ENCODE data around the gene RLN3. TPM values are rescaled to one million over a fixed set of nuclear protein-coding genes. Genes with fewer than 3 reads are reported as not detected.

RLN3 gene
- polyA plus RNA-seq, 1 of the 3 experiments (the other 2 are of a cell fraction): not detected

- CTCF ChIA-PET: interaction anchor here (1.1 kb wide), 1 partner anchor 9 kb away, joined by 3 read pairs; no protein-coding TSS in a partner anchor
Measured at GRCh38 chr19:14066134-14066533, 38.2 kb downstream of the RLN3 start.

GRCh38 chr19:14070268-14071050 is 42.5 kb downstream of the RLN3 start:
- H4K20me1 ChIP-seq (ENCODE audit: insufficient read depth): no peaks in the 10 kb centered on the region
- H3K4me1 ChIP-seq (ENCODE audit: control insufficient read depth in 1 of 2, insufficient read depth in 2 of 2, low read depth in 1 of 2, low read length in 1 of 2): peaks cover 0 to 14% of the 10 kb centered on the region in 2 experiments; a peak in 1 of 4 replicates
- no peaks in the 10 kb centered on the region for H3K79me2 ChIP-seq (ENCODE audit: insufficient read depth)
- H3K4me2 ChIP-seq: no peak overlapping the region
- no peaks in the 10 kb centered on the region for H3F3A ChIP-seq (replicated peaks; ENCODE audit: insufficient read depth)
- H3K4me3 ChIP-seq (ENCODE audit: low read depth in 2 of 2, low read length in 1 of 2): no peak overlapping the region
- no peaks in the 10 kb centered on the region for H3K9me2 ChIP-seq
- H3K27me3 ChIP-seq (ENCODE audit: insufficient read depth): no peaks in the 10 kb centered on the region
- ChIA-PET CTCF (interaction anchor here (0.6 to 6.7 kb wide), 16 partner anchors 11 to 410 kb away, joined by 3 to 146 read pairs (median 6); partner anchors contain the start of genes ASF1B, C19orf67, IL27RA and NANOS3), POLR2A (interaction anchor here (1.0 kb wide), 1 partner anchor 64 kb away, joined by 3 read pairs; the partner anchor contains the start of gene RFX1)
- WGBS (ENCODE audit: low lambda C conversion rate): 95% methylated on average over 32 of the region's 43 CpGs
- no peak overlapping the region for H2AFZ ChIP-seq (ENCODE audit: low read depth)
- TF ChIP-seq TCF12 (IDR thresholded peaks at IDR 0.05) (no peak), GABPA (IDR thresholded peaks at IDR 0.05; ENCODE audit: low read depth) (no peak), RCOR1 (IDR thresholded peaks at IDR 0.05; ENCODE audit: low read length) (no peak), MXI1 (IDR thresholded peaks at IDR 0.05; ENCODE audit: low read depth, low read length) (no peak), REST (IDR thresholded peaks at IDR 0.05; ENCODE audit: low read depth, low read length) (no peak), USF2 (IDR thresholded peaks at IDR 0.05; ENCODE audit: borderline replicate concordance, low read depth, low read length) (no peak), JUND (IDR thresholded peaks at IDR 0.05) (no peak), POLR2AphosphoS5 (IDR thresholded peaks at IDR 0.05; ENCODE audit: low read depth, low read length) (no peak), NRF1 (IDR thresholded peaks at IDR 0.05; ENCODE audit: low read depth, low read length) (no peak), TEAD4 (IDR thresholded peaks at IDR 0.05; ENCODE audit: borderline replicate concordance, insufficient read depth) (no peak), CHD2 (IDR thresholded peaks at IDR 0.05; ENCODE audit: low read length, partially characterized antibody) (no peak), NFIC (IDR thresholded peaks at IDR 0.05; ENCODE audit: borderline replicate concordance) (no peak), RFX5 (IDR thresholded peaks at IDR 0.05; ENCODE audit: low read length) (no peak), MEF2A (IDR thresholded peaks at IDR 0.05; ENCODE audit: borderline replicate concordance, low read depth) (no peak), EP300 (IDR thresholded peaks at IDR 0.05; ENCODE audit: borderline replicate concordance in 1 of 2, low read depth in 1 of 2, low read length in 1 of 2) (no peak), FOXM1 (IDR thresholded peaks at IDR 0.05; ENCODE audit: low read depth) (no peak)
- no peak overlapping the region for H3K9ac ChIP-seq
- no peak overlapping the region for H3K27ac ChIP-seq (ENCODE audit: low read depth in 2 of 2, low read length in 1 of 2)
- no peaks in the 10 kb centered on the region for H3K9me3 ChIP-seq
- H3K36me3 ChIP-seq (replicated peaks in 1 of 2; ENCODE audit: control insufficient read depth in 1 of 2, insufficient read depth in 2 of 2, low read length in 1 of 2): no peaks in the 10 kb centered on the region
- no peak for DNase-seq

More at GRCh38 chr19:14066134-14066533, 38.2 kb downstream of the RLN3 start:
- no peak overlapping the region for H3K4me3 ChIP-seq (ENCODE audit: low read depth in 2 of 2, low read length in 1 of 2)
- H3K4me2 ChIP-seq: no peak overlapping the region
- POLR2A ChIA-PET: interaction anchor here (0.7 kb wide), 1 partner anchor 102 kb away, joined by 4 read pairs; no protein-coding TSS in a partner anchor
- no peaks in the 10 kb centered on the region for H3F3A ChIP-seq (replicated peaks; ENCODE audit: insufficient read depth)
- DNase-seq: no peak
- no peak overlapping the region for H3K9ac ChIP-seq
- H4K20me1 ChIP-seq (ENCODE audit: insufficient read depth): no peaks in the 10 kb centered on the region
- 17% methylated on average over 2 of the region's 2 CpGs for WGBS (ENCODE audit: low lambda C conversion rate)
- no peaks in the 10 kb centered on the region for H3K27me3 ChIP-seq (ENCODE audit: insufficient read depth)
- no peak overlapping the region for H2AFZ ChIP-seq (ENCODE audit: low read depth)
- H3K9me2 ChIP-seq: no peaks in the 10 kb centered on the region
- H3K79me2 ChIP-seq (ENCODE audit: insufficient read depth): no peaks in the 10 kb centered on the region
- no peaks in the 10 kb centered on the region for H3K9me3 ChIP-seq
- H3K27ac ChIP-seq (ENCODE audit: low read depth in 2 of 2, low read length in 1 of 2): no peak overlapping the region
- no peaks in the 10 kb centered on the region for H3K36me3 ChIP-seq (replicated peaks in 1 of 2; ENCODE audit: control insufficient read depth in 1 of 2, insufficient read depth in 2 of 2, low read length in 1 of 2)
- H3K4me1 ChIP-seq (ENCODE audit: control insufficient read depth in 1 of 2, insufficient read depth in 2 of 2, low read depth in 1 of 2, low read length in 1 of 2): no peaks in the 10 kb centered on the region
- TF ChIP-seq GABPA (IDR thresholded peaks at IDR 0.05; ENCODE audit: low read depth): no peak
- no peak for TF ChIP-seq IRF3 (IDR thresholded peaks at IDR 0.05; ENCODE audit: low read depth, low read length)
